Activated CD4-positive, alpha-beta T cell treated with anti-CD3 and anti-CD28 coated beads, Interleukin-2, Interleukin-4, amounts not matched to agents 100 ng/mL and 50 ng/mL, durations not matched to agents 16 hours and 8 hours (primary cell): ENCODE data around the gene TMEM30A.
A peak's percentile ranks its signal among the peaks of the same experiment; 100 is the strongest.

Experiments used
- DNase-seq: peaks from one replicate; pipeline ENCODE4 v3.0.0-alpha.2; 2020; ENCODE audit warnings: low spot score

Gene TMEM30A

DNA sequence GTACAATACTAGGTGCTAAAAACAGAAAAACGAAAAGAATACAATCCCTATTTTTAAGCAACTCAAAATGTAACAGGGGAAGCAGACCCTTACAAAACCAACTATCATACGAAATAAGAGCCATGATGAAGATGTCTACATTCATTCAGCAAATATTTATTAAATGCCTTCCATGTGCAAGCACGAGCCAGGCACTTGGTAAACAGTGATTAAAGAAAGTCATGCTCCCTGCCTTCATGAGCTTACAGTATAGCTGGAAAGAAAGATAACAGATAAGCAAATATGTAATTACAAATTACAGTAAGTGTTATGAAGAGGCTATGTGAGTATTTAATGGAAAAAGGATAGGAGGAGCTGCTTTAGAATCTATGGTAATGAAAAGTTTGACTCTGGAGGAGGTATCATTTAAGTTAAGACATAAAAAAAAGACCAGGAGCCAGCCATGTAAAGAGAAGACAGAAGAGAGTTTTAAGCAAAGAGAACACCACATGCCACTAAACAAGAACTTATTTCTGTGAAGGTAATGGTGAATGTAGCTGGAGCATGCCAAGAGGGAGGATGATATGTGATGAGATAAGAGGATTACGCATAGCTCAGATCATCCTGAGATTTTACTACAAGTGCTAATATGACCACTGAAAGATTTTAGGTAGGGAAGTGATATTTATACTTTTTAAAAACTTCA, 21.7 kb downstream of the TMEM30A start:
- DNase-seq: no peak

DNA sequence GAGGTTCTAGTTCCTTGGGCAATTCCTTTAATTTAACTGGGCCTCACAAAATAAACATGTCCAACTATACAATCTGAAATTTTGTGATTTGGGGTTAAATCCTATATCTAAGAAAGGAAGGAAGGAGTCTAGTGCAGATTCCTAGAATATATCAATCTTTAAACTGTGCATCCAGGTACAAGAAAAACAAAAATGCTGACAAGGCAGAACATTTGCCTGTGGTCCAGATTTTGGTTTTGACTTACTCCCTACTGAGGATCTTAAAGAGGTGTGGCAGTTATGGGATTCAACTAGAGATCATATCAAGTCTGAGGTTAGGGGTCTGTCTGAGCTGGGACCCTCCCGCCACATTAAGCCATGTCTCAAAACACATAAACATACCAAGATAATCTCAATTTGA, 23.3 kb downstream of the TMEM30A start:
- no peak for DNase-seq

DNA sequence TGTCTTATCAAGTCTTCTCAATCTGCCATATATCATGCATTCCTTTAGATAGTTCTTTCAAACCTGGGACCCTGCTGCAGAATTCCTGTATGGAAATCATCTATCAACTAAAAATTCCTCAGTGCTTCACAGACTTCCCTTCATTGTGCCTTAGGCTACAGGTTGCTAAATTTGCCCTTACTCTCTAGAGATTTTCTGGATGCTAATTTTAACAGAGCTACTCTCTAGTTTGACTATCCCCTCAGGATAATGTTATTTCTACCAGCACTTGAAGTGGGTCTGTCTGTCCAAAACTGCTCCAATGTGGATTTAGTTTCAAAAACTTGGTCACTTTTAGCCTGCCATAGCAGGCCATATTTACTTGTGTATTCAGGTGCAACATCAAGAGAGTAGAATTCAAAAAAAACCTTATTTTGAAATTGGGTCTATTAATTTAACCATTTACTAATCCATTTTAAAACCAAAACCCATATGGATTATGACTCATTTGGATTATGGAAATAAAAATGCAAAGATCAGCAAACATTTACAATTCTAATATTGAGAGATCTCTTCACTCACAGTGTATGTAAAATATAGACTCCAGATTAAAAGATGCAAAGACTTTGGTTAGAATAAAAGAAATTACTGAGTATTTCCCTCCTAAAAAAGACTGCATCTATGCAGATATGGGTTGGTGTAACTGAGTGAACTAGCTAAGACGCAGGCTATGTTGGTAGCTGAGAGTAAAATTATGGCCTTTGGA, 27.1 kb downstream of the TMEM30A start:
- no peak for DNase-seq

DNA sequence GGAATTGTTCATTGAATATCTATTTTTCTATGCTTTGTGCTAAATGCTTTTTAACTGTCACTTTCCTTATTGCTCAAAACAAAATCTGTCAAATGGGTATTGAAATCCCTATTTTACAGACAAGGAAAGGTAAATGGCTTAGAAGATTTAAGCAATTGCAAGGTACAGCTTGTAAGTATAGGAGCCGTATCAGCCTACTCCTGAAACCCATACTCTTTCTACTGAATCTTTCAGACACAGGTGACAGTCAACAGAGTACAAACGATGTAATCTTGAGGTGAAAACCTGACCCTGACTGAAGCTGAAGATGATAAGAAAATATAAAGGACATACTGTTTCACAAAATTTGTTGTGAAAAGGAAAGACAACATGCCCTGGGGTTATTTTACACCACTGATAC, 34.0 kb downstream of the TMEM30A start:
- no peak for DNase-seq

DNA sequence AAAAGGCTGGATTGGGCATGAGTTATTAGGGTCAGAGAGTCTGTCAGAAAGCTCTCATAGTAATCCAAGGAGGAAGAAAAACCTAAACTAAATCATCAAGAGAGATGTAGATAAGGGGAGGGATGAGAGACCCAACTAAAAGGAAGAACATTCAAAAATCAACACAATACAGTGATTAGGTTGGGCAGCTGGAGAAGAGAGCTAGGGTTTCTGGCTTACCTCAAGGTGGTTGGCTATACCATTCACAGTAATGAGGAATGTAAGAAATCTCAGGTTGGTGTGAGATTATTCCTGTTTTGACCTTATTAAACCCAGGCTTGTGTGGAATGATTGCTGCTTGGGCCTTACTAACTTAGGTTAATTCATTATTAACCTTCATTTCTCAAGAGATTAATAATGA, 34.8 kb downstream of the TMEM30A start:
- DNase-seq: no peak

DNA sequence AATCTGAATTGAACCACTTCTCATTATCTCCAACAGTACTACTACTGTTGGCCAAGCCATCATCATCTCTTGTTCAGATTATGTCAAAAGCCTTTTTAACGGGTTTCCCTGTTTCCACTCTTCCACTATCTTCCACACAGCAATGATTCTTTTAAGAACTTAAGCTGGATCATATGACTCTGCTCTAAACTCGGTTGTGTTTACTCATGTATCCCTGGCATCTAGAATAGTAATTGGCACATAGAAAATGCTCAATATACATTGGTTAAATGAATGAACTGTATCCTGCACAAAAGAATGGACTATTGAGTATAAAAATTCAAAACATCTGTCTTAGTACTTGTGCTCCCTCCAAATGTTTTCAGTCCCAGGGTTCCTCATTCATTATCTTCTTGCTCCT, 38.2 kb downstream of the TMEM30A start:
- DNase-seq: no peak

DNA sequence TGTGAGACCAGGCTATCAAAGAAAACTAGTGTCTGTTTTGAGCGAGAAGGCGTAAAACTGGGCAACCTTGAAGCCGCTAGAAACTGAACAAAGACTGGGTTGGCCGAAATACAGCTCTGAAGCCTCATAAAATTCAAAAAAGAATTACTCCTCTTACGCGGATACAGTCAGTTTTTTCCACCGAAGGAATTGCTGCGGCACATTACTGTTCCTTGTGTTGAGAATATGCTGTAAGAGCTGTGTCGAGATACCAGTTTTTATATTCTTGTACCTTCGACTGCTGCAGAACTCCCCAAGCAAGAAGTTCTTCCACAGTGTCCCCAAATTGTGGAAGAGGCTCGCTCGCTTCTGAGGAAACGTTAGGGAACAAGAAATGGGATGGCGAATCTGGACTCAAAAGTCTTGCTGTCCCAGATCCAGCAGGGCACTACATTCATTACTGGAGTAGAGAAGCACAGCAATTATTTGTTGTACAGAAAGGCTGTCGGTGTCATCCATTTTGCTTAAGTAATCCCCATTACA, 40.5 kb downstream of the TMEM30A start:
- no peak for DNase-seq

DNA sequence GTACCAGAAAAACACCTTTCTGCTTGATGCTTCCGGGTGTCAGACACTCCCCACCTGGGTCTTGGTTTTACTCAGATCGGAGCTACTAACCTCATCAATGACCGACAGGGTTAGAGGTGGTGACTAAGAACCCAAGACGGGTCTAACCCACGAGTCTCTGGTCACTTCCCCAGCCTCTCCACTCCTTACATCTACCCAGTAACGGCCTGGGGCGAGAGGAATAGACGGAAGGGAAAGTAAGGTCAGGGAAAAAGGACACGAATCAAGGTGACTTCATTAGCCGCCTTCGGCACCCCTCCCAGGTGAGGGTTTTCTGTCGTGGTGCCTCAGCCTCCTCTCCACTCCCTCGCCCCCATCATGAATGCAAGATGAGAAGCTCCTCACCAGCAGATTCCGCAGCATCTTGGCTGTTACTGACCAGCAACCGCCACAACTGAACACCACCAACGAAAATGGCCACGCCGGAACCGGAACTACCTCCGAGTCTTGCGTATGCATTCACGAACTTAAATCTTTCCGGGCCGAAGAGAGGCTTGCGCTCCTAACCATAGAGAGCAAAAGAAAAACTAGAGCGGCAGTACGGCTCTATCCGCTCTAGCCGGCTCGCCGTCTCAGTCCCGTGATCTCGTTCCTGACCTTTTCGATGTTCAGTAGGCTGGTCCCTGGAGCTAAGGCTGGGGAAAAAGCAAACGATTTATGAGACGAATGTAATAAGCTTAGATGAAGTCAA, 41.1 kb downstream of the TMEM30A start, which contains the start of gene COX7A2:
Gene COX7A2, minus strand, starts transcription at position 469 of the 730 bp plus-strand sequence. Its CDS starts 67 bp downstream, at position 402.
- peak; percentile 92 for DNase-seq

DNA sequence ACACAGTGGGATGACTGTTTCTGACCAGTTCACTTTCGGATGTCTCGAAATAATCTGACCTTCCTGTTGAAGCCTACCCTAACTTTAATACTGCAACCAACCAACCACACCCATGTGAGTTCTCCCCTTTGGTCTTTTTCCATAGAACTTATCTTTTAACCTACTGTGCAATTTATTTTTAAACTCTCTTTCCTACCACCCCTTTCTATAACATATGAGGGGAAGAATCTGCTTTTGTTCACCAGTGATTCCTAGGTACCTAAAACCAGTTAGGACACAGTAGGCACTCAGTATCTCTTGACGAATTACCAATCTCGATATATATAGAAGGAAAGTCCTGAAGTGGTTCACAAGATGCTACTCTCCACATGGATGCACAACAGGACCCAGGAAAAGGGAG, 48.0 kb downstream of the TMEM30A start:
- no peak for DNase-seq

DNA sequence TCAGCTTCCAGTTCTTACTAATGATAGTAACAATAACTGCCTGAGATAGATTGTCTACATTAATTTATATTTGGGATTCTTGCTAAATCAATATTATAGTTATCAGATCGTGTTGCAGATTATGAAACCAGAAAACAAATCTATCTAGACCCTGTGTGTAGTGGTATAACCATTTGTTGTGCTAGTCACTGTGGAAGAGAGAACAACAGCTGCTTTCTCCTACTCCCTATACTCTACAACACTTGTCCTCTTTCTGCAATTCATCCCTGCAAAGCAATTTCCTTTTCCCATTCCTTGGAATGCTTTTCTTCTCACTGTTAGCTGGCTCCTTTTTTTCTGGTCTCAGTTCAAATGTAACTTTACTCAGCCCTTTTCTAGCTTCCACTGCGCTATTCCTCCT, 49.3 kb downstream of the TMEM30A start:
- DNase-seq: no peak

DNA sequence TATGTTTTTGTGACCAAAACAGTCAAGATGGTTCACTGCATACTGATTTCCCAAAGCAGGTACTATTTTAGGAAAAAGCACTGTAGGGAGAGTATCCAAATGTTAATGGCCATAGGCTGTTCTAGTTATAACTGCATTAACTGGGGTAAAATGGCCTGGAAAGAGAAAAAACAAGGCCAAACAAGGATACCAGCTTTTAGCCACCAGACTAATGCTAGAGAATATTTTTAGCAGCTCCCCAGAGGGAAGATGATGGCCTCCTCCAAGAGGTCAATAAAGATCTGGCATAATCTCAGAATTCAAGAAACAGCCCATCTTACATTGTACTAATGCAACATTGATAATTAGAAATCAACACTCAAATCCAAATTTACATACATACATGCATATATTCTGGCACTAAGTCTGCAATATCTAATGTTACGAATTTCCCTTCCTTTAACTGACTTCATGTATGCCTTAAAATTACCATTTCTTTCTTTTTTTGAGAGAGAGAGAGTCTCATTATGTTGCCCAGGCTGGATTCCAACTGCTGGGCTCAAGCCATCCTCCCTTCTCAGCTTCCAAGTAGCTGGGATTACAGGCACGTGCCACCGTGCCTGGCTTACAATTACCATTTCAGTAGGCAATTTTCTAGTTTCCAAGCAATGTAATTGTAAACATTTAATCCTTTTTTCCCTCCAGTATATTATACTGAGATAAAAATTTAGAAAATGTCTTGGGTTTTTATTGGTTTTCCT, 50.3 kb downstream of the TMEM30A start:
- no peak for DNase-seq

DNA sequence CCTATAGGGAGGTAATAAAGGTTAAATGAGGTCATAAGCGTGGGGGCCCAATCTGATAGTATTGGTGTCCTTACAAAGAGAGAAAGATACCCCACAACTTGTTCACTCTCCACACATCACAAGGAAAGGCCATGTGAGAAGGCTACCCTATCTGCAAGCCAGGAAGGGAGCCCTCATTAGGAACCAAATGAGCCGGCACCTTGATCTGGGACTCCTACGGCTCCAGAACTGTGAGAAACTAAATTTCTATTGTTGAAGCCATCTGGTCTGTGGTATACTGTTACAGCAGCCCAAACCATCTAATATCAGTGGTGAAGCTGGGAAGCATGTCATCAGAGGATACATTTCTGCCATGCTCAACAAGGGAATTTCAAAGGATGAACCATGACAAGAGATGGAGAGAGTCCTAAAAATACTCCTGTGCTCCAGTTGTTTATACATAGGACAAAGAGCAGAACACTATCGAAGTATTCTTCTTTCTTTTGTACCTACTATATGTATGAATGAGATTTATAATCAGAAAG, 51.4 kb downstream of the TMEM30A start:
- DNase-seq: no peak

DNA sequence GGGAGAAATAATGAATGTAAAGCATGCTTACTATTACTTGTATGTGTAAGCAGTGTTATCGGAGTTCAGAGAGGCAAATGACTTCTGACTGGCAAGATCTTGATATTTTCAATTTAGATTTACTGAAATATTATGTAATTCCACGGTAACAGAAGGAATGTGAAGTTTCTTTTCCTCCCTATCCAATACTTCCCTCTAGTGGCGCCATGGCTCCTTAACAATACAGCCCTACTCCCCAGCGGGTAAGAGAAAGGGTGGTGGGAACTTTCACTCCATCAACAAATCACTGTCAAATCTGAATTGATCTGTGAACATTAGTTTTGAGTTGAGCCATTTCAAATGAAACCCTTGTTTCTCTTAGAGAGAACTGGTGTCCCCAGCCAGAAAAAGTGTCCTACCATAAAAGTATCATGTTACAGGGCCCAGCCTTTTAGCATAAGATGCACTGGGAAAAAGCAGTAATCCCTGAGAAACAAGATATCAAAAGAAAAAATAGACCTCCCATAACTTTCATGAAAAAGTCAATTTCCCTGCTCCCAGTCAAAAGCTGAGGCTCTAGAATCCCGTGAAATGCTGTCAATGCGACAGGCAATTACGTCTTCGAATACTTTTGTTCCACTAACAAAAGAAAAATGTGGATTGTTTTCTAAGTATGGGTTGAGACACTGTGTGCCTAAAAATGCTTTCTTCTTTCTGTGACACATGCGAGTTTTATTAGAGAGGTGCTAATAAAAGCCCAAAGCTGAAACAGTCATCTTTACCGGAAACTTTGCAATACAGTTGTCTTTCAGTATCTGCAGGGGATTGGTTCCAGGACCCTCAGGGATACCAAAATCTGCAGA, 53.9 kb downstream of the TMEM30A start:
- DNase-seq: no peak

DNA sequence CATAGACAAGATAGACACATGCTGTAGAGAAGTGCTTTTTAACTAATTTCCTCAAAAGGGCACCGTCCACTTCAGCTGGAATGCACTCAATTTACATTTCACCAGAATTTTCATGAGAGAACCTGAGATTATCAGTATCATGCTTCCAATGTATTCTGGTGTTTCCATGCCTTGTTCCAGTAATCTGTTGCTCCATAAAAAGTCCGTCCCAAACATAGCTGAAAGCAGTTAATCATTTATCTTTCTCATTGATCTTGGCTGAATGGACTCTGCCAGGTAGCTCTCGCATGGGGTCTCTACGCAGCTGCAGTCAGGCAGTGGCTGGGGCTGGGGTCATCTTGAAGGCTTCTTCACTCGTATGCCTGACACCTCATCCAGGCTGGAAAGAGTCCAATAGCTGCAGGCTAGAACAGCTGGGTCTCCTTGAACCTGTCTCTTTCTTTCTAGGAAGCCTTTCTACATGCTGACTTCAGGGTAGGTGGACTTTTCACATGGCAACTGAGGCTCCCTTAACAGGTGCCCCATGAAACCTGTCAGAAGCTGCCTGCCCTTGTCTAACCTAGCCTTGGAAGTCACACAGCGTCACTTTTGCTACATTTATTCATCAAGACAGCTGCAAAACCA, 60.2 kb downstream of the TMEM30A start:
- DNase-seq: no peak

DNA sequence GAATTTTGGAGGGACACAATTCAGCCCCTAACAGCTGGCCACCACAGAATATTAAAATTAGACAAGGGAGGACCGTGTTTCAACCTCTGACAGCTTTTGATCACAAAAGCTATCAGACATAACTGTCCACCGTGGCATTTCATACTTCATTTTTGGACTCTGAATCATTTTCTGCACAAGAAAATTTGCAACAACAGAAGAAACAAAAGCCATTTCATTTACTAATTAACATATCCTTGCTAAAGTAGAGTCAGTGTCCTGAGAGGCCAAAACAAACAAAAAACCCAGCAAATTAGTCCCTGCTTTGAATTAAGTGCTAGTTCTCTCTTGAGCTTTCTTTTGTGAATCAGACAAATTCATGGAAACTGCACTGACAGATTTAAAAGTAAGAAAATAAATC, 61.2 kb downstream of the TMEM30A start:
- no peak for DNase-seq

DNA sequence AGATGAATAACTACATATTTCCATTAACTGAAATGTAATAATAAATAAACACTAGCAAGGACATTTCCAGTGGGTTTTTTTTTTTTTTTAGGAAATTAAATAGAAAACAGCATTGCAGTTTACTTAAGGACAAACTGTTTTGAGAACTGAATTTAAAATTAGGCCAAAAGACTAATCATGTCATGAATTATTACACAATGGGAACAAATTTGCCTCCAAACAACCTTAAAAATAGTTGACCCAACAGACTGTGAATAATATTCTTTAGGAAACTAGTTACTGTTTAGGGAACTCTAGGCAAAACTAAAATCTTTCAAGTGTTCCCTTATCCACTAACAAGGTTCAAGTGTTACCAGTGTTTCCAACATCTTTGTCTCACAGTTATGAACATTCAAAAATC, 62.3 kb downstream of the TMEM30A start:
- DNase-seq: no peak

DNA sequence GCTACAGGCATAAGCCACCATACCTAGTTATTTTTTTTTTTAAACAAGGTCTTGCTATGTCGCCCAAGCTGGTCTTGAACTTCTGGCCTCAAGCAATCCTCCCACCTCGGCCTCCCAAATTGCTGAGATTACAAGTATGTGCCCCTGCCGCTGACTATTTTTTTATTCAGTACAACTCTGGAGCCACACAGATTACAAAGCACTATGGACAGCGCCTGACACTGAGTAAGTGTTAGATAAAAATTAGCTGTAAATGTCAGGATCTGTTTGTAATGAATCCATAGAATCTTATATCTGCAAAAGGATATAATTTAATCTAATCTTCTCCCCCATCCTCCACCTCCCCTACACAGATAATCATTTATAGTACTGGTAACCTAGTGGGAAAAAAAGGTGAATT, 63.5 kb downstream of the TMEM30A start:
- no peak for DNase-seq

DNA sequence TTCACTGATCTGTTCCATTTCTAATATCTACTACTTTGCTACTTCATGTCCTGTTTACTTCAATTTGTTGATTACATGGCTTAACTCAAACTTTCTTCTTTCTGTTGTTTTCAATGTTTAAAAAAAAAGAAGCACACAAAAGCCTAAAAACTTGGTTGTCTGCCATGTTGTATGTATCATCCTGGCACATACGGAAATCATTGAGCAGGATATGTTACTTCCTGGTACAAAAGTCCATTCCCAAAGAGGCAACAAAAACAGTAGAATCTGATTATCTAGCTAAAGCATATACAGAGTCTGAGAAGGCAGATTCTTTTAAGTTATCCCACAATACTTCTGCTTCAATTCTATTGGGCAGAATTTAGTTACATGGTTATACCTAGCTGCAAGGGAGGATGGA, 64.2 kb downstream of the TMEM30A start:
- DNase-seq: no peak

DNA sequence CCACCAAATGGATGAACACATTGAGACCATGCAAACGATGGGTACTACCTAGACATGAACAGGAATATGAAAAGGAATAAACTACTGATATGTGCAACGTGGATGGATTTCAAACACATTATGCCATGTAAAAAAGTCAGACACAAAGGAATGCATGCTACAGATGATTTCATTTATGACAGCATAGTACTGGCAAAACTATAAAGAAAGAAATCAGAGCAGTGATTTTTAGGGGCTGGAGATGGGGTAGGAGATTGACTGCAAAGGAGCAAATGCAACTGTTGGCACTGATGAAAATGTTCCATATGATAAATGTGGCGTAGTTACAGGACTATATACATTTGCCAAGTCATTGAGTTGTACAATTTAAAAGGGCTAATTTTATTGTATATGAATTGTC, 65.3 kb downstream of the TMEM30A start:
- DNase-seq: no peak

DNA sequence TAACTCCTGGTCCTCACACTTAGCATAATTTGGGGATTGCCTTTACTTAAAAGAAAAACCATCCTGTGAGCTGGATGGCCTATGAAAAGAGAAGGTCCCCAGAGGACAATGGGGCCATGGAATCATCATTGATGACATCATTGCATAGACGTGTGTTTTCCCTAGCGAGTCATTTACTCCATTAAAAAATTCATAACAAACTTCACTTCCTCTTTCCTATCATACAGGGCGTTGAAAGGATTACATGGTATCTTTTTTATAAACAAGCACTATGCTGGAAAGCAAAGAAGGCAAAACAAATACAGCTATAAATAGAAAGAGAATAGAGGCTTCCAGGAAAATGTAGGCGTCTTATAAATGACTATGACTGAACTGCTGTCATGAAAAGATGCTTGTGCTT, 67.4 kb downstream of the TMEM30A start:
- DNase-seq: no peak

DNA sequence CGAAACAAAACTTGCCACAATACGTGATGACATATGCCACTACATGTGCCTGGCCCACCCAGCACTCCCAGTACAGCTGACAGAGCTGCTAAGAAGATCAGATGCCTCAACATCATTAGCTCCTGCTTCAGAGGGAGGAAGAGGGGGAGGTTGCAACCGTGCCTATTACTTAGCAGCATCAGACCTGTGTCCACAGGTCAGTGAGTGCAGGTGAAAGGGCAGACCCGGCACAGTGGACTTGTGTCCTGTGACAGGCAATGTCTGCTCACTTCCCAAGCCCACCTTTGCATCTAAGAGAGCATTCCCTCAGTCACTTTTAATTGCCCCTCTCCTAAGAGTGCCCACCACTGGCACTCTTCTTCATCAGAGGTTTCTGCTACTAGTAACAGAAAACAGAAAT, 69.3 kb downstream of the TMEM30A start:
- DNase-seq: no peak
